ENCODE measurements around the gene CCDC159. TPM values are rescaled to one million over a fixed set of nuclear protein-coding genes. Genes with fewer than 3 reads are reported as not detected.

CCDC159 gene
- polyA plus RNA-seq, 1 donor, result 7.6 TPM

GRCh38 chr19:11390359-11390758 lies 44.0 kb downstream of the CCDC159 start:
- DNase-seq (ENCODE audit: low read depth), result no peak

DNA sequence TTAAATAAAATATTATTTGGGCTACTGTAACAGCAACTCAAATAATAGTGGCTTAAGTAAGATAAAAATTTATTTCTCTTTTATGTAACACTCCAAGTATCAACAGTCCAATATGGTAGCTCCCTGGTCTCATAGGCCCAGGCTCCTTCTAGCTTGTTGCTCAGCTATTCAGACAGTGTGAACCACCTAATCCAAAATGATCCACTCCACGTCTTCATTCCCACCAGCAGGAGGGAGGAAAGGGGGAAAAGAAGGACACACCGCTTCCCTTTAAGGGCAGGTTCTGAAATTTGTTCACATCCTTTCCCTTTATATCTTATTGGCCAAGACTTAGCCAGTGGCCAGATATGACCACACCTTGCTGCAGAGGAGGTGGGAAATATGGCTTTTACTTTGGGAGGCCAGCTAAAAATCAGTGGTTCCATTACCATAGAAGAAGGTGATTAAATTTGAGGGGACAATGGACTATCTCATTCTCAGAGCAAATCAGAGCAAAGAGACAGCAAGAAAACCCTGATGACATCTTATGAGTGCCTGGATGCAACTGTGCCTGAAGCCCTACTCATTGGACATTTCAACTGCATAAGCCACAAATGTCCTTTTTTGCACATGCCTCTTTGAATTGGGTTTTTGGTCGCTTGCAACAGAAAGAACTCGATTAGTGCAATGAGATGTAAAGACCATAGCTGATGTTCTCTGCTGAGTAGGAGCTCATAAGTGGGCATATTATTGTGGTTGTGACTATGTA lies 44.8 kb downstream of the CCDC159 start:
- no peak for DNase-seq (ENCODE audit: low read depth)

- no peak for DNase-seq (ENCODE audit: low read depth)
Observed at GRCh38 chr19:11397089-11397610, 50.8 kb downstream of the CCDC159 start.

DNA sequence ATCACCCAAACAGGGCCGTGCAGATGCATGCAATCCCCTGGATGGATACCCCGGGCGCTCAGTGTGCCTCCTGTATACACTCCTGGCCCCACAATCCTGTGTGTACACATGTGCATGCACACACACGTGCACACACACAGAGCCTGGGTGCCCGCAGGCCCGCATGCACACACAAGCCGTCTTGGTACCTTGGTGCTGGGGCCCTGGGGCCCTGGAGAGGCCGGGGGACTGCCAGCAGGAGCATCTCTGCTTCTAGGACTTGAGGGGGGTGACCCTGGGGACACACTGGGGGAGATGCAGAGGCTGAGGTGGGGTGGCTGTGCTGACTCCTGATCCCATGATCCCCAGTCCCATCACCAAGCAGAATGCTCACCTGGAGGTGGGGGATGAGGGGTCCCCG lies 53.3 kb downstream of the CCDC159 start:
- no peak for DNase-seq (ENCODE audit: low read depth)

GRCh38 chr19:11400798-11401197 lies 54.5 kb downstream of the CCDC159 start:
- no peak for DNase-seq (ENCODE audit: low read depth)

GRCh38 chr19:11401808-11402543 lies 55.7 kb downstream of the CCDC159 start:
- DNase-seq (ENCODE audit: low read depth), result no peak

Other genes with a start within 250 kb of the CCDC159 start
- 9.2 TPM for gene SPC24, start 190.7 kb upstream of the CCDC159 start, polyA plus RNA-seq (ENCODE audit: insufficient read length)
- gene KANK2, start 149.0 kb upstream of the CCDC159 start, polyA plus RNA-seq (ENCODE audit: insufficient read length), result 103 TPM
- gene ANGPTL8, start 106.9 kb upstream of the CCDC159 start, polyA plus RNA-seq (ENCODE audit: insufficient read length), result 0.87 TPM
- 34.5 TPM for gene DOCK6, start 84.0 kb upstream of the CCDC159 start, polyA plus RNA-seq (ENCODE audit: insufficient read length)
- gene TSPAN16, start 50.4 kb upstream of the CCDC159 start, polyA plus RNA-seq (ENCODE audit: insufficient read length), result not detected
- 5.2 TPM for gene RAB3D, start 6.9 kb upstream of the CCDC159 start, polyA plus RNA-seq (ENCODE audit: insufficient read length)
- 44.9 TPM for gene TMEM205, start 251 bp upstream of the CCDC159 start, polyA plus RNA-seq (ENCODE audit: insufficient read length)
- 11.3 TPM for gene PLPPR2, start 8.9 kb downstream of the CCDC159 start, polyA plus RNA-seq (ENCODE audit: insufficient read length)
- 1.3 TPM for gene SWSAP1, start 28.1 kb downstream of the CCDC159 start, polyA plus RNA-seq (ENCODE audit: insufficient read length)
- gene EPOR, start 37.8 kb downstream of the CCDC159 start, polyA plus RNA-seq (ENCODE audit: insufficient read length), result 2.9 TPM
- gene RGL3, start 72.8 kb downstream of the CCDC159 start, polyA plus RNA-seq (ENCODE audit: insufficient read length), result 0.40 TPM
- 0.20 TPM for gene ODAD3, start 88.6 kb downstream of the CCDC159 start, polyA plus RNA-seq (ENCODE audit: insufficient read length)
- 158 TPM for gene PRKCSH, start 89.1 kb downstream of the CCDC159 start, polyA plus RNA-seq (ENCODE audit: insufficient read length)
- 0.04 TPM for gene ELAVL3, start 134.5 kb downstream of the CCDC159 start, polyA plus RNA-seq (ENCODE audit: insufficient read length)
- 6.0 TPM for gene ZNF653, start 159.3 kb downstream of the CCDC159 start, polyA plus RNA-seq (ENCODE audit: insufficient read length)
- gene ECSIT, start 182.6 kb downstream of the CCDC159 start, polyA plus RNA-seq (ENCODE audit: insufficient read length), result 38.2 TPM
- gene CNN1, start 192.3 kb downstream of the CCDC159 start, polyA plus RNA-seq (ENCODE audit: insufficient read length), result 179 TPM
- gene ELOF1, start 212.7 kb downstream of the CCDC159 start, polyA plus RNA-seq (ENCODE audit: insufficient read length), result 31.8 TPM
- gene ACP5, start 231.1 kb downstream of the CCDC159 start, polyA plus RNA-seq (ENCODE audit: insufficient read length), result 1.1 TPM

Measured in forelimb muscle (tissue), 1 donor.